HepG2 (cell line): Measurements from ENCODE around the gene ZNF628. TPM values are rescaled to one million over a fixed set of nuclear protein-coding genes. Genes with fewer than 3 reads are reported as not detected.

Experiments used
- ATAC-seq: fragments of 200-7000 bp; cut with Tn5 transposase; 3 replicates; pipeline ENCODE4 v1.9.1; 2020; ENCODE audit warnings: mild to moderate bottlenecking, moderate library complexity
- BruUV-seq: library from RNA; stranded (reverse); fragments of 400-500 nt; replicated peaks from 2 replicates; lab custom pipeline; 2021; lab: Mats Ljungman, UMichigan
- CTCF ChIA-PET: fragments of 300-600 bp; formaldehyde crosslinking; extraction: SDS; loops from one replicate; lab custom pipeline; 2021; ENCODE audit warnings: low total read pairs, inconsistent platforms, low intra/inter-chr PET ratio; lab: Yijun Ruan, JAX
- POLR2A ChIA-PET: fragments of 350-600 bp; sonication (Branson Sonifier 250); formaldehyde crosslinking; loops from one replicate; lab custom pipeline; 2020; ENCODE audit warnings: antibody characterized with exemption, inconsistent platforms; lab: Yijun Ruan, JAX
- DNase-seq: peaks from one replicate; pipeline ENCODE4 v3.0.0-alpha.2; 2015; ENCODE audit warnings: low spot score
- FAIRE-seq: peaks from 3 replicates; lab custom pipeline; 2011; peaks lifted over from hg19 to GRCh38; lab: Jason Lieb, UNC
- H2AFZ ChIP-seq: one replicate; pipeline ENCODE4 v1.6.1; 2011; ENCODE audit warnings: low read length, inconsistent platforms
- H3K27ac ChIP-seq: fragments of 300-600 bp; 3 replicates; pipeline ENCODE4 v1.8.0; 2011; ENCODE audit warnings: mixed run types, mild to moderate bottlenecking, mixed read lengths, low read length, inconsistent platforms; ENCODE audit not compliant: insufficient read depth; ENCODE audit errors: extremely low read length
- H3K27me3 ChIP-seq, 2 experiments: fragments of 200-600 bp in 1 of 2; 2 replicates in 1 of 2; 3 replicates in 1 of 2; pipeline versions ENCODE4 v1.6.0 to v1.8.0; 2011; ENCODE audit warnings: low read length in 2 of 2, mild to moderate bottlenecking in 2 of 2, moderate library complexity in 2 of 2, inconsistent platforms in 1 of 2; ENCODE audit not compliant: insufficient read depth in 2 of 2, control insufficient read depth in 1 of 2
- H3K36me3 ChIP-seq, 2 experiments: fragments of 200-600 bp in 1 of 2; replicated peaks in 1 of 2; 2 replicates in 1 of 2; 3 replicates in 1 of 2; pipeline versions ENCODE4 v1.5.1 to v1.8.0; 2011; ENCODE audit warnings: low read length in 2 of 2, inconsistent platforms in 1 of 2; ENCODE audit not compliant: insufficient read depth in 2 of 2, control insufficient read depth in 1 of 2
- H3K4me1 ChIP-seq: 2 replicates; pipeline ENCODE4 v1.5.1; 2012; ENCODE audit warnings: low read length, inconsistent platforms; ENCODE audit not compliant: insufficient read depth
- H3K4me2 ChIP-seq: 2 replicates; pipeline ENCODE4 v1.6.0; 2011; ENCODE audit warnings: low read depth, low read length, inconsistent platforms
- H3K4me3 ChIP-seq, 3 experiments: fragments of 200-600 bp in 1 of 3; sonication (generic), shearing (Covaris generic) in 1 of 3; replicated peaks in 1 of 3; 2 replicates each; pipeline ENCODE4 v1.5.1; 2011 to 2016; ENCODE audit warnings: low read length in 3 of 3, inconsistent platforms in 2 of 3, low read depth in 2 of 3, mild to moderate bottlenecking in 2 of 3, control low read depth in 1 of 3, mixed read lengths in 1 of 3; ENCODE audit not compliant: insufficient read depth in 1 of 3
- H3K79me2 ChIP-seq: one replicate; pipeline ENCODE4 v1.6.1; 2011; ENCODE audit warnings: low read length, inconsistent platforms; ENCODE audit not compliant: insufficient read depth
- H3K9ac ChIP-seq: 2 replicates; pipeline ENCODE4 v1.6.0; 2011; ENCODE audit warnings: mild to moderate bottlenecking, low read depth, low read length, inconsistent platforms; ENCODE audit not compliant: insufficient read depth
- H3K9me3 ChIP-seq: 2 replicates; pipeline ENCODE4 v1.5.1; 2012; ENCODE audit warnings: mild to moderate bottlenecking, low read length
- H4K20me1 ChIP-seq: 2 replicates; pipeline ENCODE4 v1.6.0; 2011; ENCODE audit warnings: inconsistent platforms, mild to moderate bottlenecking, low read length, moderate library complexity; ENCODE audit not compliant: insufficient read depth
- CCAR2 ChIP-seq: fragments of 200-400 bp; formaldehyde crosslinking; optimal IDR thresholded peaks from 2 replicates; pipeline ENCODE3; 2018; ENCODE audit warnings: low read depth, mild to moderate bottlenecking, low read length, moderate library complexity
- EZH2 ChIP-seq: conservative IDR thresholded peaks from 2 replicates; pipeline ENCODE4 v1.6.1; 2012; ENCODE audit warnings: mild to moderate bottlenecking, low read depth, low read length, moderate library complexity
- FOSL2 ChIP-seq: sonication (generic); formaldehyde crosslinking; IDR thresholded peaks from 2 replicates; pipeline ENCODE4 v1.4.0; 2020; ENCODE audit warnings: missing genetic modification reagents
- HMG20B ChIP-seq: conservative IDR thresholded peaks from 2 replicates; pipeline ENCODE4 v1.6.1; 2016; ENCODE audit warnings: missing genetic modification reagents, missing compliant biosample characterization
- KAT8 ChIP-seq: IDR thresholded peaks from 2 replicates; pipeline ENCODE4 v1.6.1; 2016; ENCODE audit warnings: missing genetic modification reagents, missing compliant biosample characterization
- KDM3A ChIP-seq: IDR thresholded peaks from 2 replicates; pipeline ENCODE4 v1.6.1; 2018; ENCODE audit warnings: low read depth, missing compliant biosample characterization
- MAFG ChIP-seq: sonication (generic); formaldehyde crosslinking; IDR thresholded peaks from 2 replicates; pipeline ENCODE4 v1.5.1; 2020; ENCODE audit warnings: mild to moderate bottlenecking, missing genetic modification reagents
- RBM22 ChIP-seq: fragments of 200-400 bp; formaldehyde crosslinking; optimal IDR thresholded peaks from 2 replicates; pipeline ENCODE3; 2017; ENCODE audit warnings: mild to moderate bottlenecking, low read length, moderate library complexity
- SKI ChIP-seq: fragments of 450-650 bp; IDR thresholded peaks from one replicate; pipeline ENCODE4 v1.6.1; 2018; ENCODE audit warnings: mild to moderate bottlenecking; ENCODE audit not compliant: partially characterized antibody
- THYN1 ChIP-seq: sonication (generic); formaldehyde crosslinking; IDR thresholded peaks from 2 replicates; pipeline ENCODE4 v1.8.1; 2023; ENCODE audit warnings: low read depth, mild to moderate bottlenecking, moderate library complexity, missing genetic modification reagents, borderline replicate concordance
- ZBTB1 ChIP-seq: sonication (generic); formaldehyde crosslinking; IDR thresholded peaks from 2 replicates; pipeline ENCODE4 v1.4.0; 2020; ENCODE audit warnings: missing genetic modification reagents, borderline replicate concordance
- ZFY ChIP-seq: sonication (generic); formaldehyde crosslinking; IDR thresholded peaks from 2 replicates; pipeline ENCODE4 v1.4.0; 2020; ENCODE audit warnings: missing genetic modification reagents
- ZKSCAN5 ChIP-seq: sonication (generic); formaldehyde crosslinking; IDR thresholded peaks from 2 replicates; pipeline ENCODE4 v1.5.1; 2020; ENCODE audit warnings: mild to moderate bottlenecking, missing genetic modification reagents
- ZNF263 ChIP-seq: sonication (generic); formaldehyde crosslinking; IDR thresholded peaks from 2 replicates; pipeline ENCODE4 v1.4.0; 2020; ENCODE audit warnings: missing genetic modification reagents
- ZNF7 ChIP-seq: IDR thresholded peaks from 2 replicates; pipeline ENCODE4 v1.6.1; 2016; ENCODE audit warnings: missing biosample characterization, missing genetic modification reagents
- WGBS: methylation state at CpG from one replicate; pipeline ENCODE4 v1.1.6; 2017; ENCODE audit warnings: low lambda C conversion rate; 5-methylcytosine and 5-hydroxymethylcytosine counted together
- in situ Hi-C: cut with HindIII; loops from 2 replicates; pipeline ENCODE4 v1.10.0; 2017; ENCODE audit warnings: low pct_unique_long_range_greater_than_20kb; ENCODE audit not compliant: extremely low pct_ligation_motif_present
- intact Hi-C: fragments of 100-400 bp; cut with micrococcal nuclease; formaldehyde crosslinking; loops from one replicate; pipeline ENCODE4 v1.10.0; 2022; ENCODE audit not compliant: unreplicated experiment
- polyA plus RNA-seq, 8 experiments: library from polyadenylated mRNA; depleted of rRNA in 3 of 8; stranded (reverse) in 7 of 8; unstranded in 1 of 8; fragments of >200 nt; fragmentation: Illumina TruSeq in 4 of 8; extraction: Trizol in 4 of 8; gene quantifications; 2 replicates each; pipeline versions ENCODE4 v1.2.1 to v1.2.3, GENCODE V29; 2011 to 2016; ENCODE audit warnings: low read depth in 4 of 8, missing spikeins in 1 of 8, mixed read lengths in 1 of 8; ENCODE audit not compliant: insufficient read depth in 1 of 8
- total RNA-seq, 5 experiments: library from RNA; depleted of rRNA; stranded (reverse); fragments of >200 nt; fragmentation: Illumina TruSeq; extraction: Trizol; gene quantifications; 2 replicates each; pipeline ENCODE4 v1.2.3, GENCODE V29; 2016; ENCODE audit warnings: low read depth in 1 of 5
- TF ChIP-seq, protein P1 (sequence below): sonication (generic); formaldehyde crosslinking; IDR thresholded peaks from 2 replicates; pipeline ENCODE4 v1.4.0; 2020; ENCODE audit warnings: missing genetic modification reagents
- TF ChIP-seq, protein P2 (sequence below): sonication (generic); formaldehyde crosslinking; IDR thresholded peaks from 2 replicates; pipeline ENCODE4 v1.8.0; 2022; ENCODE audit warnings: missing genetic modification reagents, mild to moderate bottlenecking, moderate library complexity, borderline replicate concordance
- TF ChIP-seq, protein P3 (sequence below): IDR thresholded peaks from 2 replicates; pipeline ENCODE4 v1.6.1; 2016; ENCODE audit warnings: low read depth, borderline replicate concordance
- TF ChIP-seq, protein P4 (sequence below): sonication (generic); formaldehyde crosslinking; IDR thresholded peaks from 2 replicates; pipeline ENCODE4 v1.8.1; 2022; ENCODE audit warnings: low read depth, mild to moderate bottlenecking, missing genetic modification reagents

The ZNF628 gene
- total and polyA plus RNA-seq, 2 of the 13 experiments (the other 11 are each of a cell fraction or from before 2014, with no cell fraction given): 0.54 to 1.2 TPM

DNA sequence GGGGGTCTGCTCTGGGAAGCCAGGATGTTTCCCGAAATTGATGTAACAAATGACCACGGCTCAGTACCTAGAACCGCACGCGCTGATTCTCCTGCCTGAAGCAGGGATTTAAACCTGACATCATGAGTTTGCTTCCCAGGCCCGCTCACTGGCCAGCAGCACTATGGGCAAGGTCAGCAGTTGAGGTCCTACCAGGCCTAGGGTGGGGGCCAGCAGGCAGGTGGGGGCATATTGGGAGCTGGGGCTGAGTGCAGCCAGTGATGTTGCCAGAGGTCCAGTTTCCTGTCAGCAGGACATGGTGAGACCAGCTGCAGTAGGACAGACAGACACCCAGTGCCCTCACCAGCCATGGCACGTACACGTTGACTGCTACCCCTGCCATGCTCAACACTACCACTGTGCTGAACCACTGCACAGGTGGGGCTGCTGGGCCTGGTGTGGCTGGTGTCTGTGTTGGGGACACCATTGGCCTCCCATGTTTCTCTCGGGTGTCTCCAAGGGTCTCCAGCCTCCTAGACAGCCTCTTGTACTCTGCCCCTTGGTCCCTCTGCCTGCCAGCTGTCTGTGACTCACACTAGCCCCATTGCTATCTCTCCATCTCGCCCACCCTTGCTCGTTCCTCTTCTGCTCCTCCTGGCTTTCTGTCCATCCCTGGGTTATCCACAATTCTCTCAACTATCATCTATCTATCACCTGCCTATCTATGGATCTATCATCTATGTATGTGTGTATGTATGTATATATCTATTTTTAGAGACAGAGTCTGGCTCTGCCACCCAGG lies 10.8 kb upstream of the ZNF628 start:
- no peak overlapping the region for H3K27ac ChIP-seq
- no peak for ATAC-seq
- H3K36me3 ChIP-seq: no peaks in the 10 kb centered on the region
- intact Hi-C loops (loop anchor here (1.0 kb wide), 1 partner anchor 167 kb away; no protein-coding TSS in a partner anchor), in situ Hi-C loops (no loop called here)
- H3K79me2 ChIP-seq: no peaks in the 10 kb centered on the region
- H3K4me3 ChIP-seq: no peak overlapping the region
- POLR2A ChIA-PET: interaction anchor here (0.8 kb wide), 1 partner anchor 11 kb away, joined by 4 read pairs; the partner anchor contains the start of gene ZNF628
- no peak overlapping the region for H3K9ac ChIP-seq
- H4K20me1 ChIP-seq: no peaks in the 10 kb centered on the region
- no peak for DNase-seq
- no TSS peak for BruUV-seq
- no peak for FAIRE-seq
- no peak overlapping the region for H2AFZ ChIP-seq
- peaks cover 54% of the 10 kb centered on the region for H3K4me1 ChIP-seq
- H3K27me3 ChIP-seq: no peaks in the 10 kb centered on the region; a peak in 1 of 5 replicates
- CTCF ChIA-PET: no interaction called here
- H3K4me2 ChIP-seq: peak overlapping the region; percentile 29; the same call in 1 of the 2 replicates
- H3K9me3 ChIP-seq: no peaks in the 10 kb centered on the region
- 16% methylated on average over 3 of the region's 11 CpGs for WGBS
- TF ChIP-seq HMG20B: no peak
- TF ChIP-seq THYN1: no peak
- TF ChIP-seq, protein P1, sequence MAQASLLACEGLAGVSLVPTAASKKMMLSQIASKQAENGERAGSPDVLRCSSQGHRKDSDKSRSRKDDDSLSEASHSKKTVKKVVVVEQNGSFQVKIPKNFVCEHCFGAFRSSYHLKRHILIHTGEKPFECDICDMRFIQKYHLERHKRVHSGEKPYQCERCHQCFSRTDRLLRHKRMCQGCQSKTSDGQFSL (CRISPR knock-in tag): no peak
- TF ChIP-seq SKI: no peak
- TF ChIP-seq, protein P2, sequence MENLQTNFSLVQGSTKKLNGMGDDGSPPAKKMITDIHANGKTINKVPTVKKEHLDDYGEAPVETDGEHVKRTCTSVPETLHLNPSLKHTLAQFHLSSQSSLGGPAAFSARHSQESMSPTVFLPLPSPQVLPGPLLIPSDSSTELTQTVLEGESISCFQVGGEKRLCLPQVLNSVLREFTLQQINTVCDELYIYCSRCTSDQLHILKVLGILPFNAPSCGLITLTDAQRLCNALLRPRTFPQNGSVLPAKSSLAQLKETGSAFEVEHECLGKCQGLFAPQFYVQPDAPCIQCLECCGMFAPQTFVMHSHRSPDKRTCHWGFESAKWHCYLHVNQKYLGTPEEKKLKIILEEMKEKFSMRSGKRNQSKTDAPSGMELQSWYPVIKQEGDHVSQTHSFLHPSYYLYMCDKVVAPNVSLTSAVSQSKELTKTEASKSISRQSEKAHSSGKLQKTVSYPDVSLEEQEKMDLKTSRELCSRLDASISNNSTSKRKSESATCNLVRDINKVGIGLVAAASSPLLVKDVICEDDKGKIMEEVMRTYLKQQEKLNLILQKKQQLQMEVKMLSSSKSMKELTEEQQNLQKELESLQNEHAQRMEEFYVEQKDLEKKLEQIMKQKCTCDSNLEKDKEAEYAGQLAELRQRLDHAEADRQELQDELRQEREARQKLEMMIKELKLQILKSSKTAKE (CRISPR knock-in tag): no peak
- TF ChIP-seq ZNF263 (CRISPR knock-in tag): no peak
- no peak for TF ChIP-seq ZBTB1
- no peak for TF ChIP-seq KDM3A (CRISPR knock-in tag)
- no peak for TF ChIP-seq KAT8
- TF ChIP-seq MAFG (CRISPR knock-in tag): no peak
- no peak for TF ChIP-seq RBM22
- TF ChIP-seq ZKSCAN5 (CRISPR knock-in tag): no peak
- TF ChIP-seq EZH2: no peak
- no peak for TF ChIP-seq ZFY (CRISPR knock-in tag)
- TF ChIP-seq CCAR2: no peak
- TF ChIP-seq, protein P3, sequence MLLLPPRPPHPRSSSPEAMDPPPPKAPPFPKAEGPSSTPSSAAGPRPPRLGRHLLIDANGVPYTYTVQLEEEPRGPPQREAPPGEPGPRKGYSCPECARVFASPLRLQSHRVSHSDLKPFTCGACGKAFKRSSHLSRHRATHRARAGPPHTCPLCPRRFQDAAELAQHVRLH (CRISPR knock-in tag): no peak
- TF ChIP-seq, protein P4, sequence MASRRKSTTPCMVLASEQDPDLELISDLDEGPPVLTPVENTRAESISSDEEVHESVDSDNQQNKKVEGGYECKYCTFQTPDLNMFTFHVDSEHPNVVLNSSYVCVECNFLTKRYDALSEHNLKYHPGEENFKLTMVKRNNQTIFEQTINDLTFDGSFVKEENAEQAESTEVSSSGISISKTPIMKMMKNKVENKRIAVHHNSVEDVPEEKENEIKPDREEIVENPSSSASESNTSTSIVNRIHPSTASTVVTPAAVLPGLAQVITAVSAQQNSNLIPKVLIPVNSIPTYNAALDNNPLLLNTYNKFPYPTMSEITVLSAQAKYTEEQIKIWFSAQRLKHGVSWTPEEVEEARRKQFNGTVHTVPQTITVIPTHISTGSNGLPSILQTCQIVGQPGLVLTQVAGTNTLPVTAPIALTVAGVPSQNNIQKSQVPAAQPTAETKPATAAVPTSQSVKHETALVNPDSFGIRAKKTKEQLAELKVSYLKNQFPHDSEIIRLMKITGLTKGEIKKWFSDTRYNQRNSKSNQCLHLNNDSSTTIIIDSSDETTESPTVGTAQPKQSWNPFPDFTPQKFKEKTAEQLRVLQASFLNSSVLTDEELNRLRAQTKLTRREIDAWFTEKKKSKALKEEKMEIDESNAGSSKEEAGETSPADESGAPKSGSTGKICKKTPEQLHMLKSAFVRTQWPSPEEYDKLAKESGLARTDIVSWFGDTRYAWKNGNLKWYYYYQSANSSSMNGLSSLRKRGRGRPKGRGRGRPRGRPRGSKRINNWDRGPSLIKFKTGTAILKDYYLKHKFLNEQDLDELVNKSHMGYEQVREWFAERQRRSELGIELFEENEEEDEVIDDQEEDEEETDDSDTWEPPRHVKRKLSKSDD (CRISPR knock-in tag): no peak
- peak; percentile 27; the same call in 1 of the 2 replicates for TF ChIP-seq FOSL2
- no peak for TF ChIP-seq ZNF7 (CRISPR knock-in tag)
